Bladder microvascular endothelial cell (primary cell): ENCODE results near the gene CLDND1. TPM values are rescaled to one million over a fixed set of nuclear protein-coding genes. Genes with fewer than 3 reads are reported as not detected.

Source experiments
- total RNA-seq: library from RNA; depleted of rRNA; stranded (reverse); fragments of >200 nt; gene quantifications from 2 replicates; pipeline ENCODE4 v1.2.3, GENCODE V29; 2014

The CLDND1 gene
- 76.4 and 152 TPM in 2 replicates for total RNA-seq

DNA sequence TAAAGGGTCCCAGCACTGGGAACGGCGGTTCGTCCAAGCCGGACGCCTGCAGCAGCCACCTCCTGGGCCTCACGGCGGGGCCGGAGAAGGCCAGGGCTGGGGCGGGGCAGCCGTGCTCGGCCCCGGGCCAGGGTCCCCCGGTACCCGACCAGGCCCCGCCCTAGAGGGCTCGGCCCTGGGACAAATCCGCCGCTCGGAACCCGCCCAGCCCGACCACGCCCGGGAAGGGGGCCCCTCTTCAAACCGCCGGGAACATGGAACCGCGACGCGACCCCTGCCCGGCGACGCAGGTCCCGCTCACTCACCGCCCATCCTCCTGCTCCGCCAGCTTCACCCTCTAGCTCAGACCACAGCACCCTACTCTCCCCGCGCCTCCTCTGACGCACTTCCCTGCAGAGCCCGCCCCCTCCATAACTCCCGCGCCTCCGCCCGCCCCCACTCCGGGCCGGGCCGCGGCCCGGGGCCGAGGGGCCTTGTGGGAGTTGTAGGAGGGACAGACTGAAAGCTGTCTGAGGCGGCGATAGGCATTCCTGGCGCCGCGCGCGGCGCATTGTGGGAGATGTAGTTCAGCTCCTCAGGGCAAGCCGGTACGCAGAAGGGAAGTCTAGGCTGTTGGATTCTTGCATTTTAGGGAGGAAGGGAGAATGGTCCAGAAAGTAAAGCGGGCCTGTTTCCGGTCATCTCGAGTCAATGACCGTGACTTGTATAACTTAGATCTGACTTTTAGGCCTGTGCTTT is at the start of gene CLDND1:
CLDND1 (minus strand) TSS at position 359 of the 738 bp plus-strand sequence. CDS start 1,478 bp downstream, outside the sequence.

DNA sequence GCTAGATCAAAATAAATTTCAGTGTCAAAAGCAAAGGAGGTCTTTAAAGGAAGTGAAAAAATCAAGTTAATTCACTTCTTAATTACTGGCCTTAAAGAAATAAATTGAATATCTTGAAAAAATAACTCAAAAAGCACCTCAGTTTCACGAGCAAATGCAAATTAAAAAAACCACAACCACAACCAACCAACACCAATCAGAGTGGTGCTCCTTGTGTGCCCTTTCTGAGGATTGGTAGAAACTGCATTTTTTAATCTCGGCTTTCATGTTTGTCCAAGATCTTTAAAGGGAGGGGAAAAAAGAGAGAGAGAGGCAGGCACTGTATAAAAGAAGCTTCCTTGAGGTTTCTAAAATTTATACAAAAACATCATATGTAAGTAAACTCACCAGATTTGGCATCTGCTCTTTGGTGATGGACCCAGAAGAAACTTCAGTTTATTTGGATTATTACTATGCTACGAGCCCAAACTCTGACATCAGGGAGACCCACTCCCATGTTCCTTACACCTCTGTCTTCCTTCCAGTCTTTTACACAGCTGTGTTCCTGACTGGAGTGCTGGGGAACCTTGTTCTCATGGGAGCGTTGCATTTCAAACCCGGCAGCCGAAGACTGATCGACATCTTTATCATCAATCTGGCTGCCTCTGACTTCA is 9.0 kb upstream of the CLDND1 start, which contains the start of gene GPR15:
GPR15 (plus strand) TSS at position 357 of the 653 bp plus-strand sequence; CDS start at position 413, 56 bp downstream.

DNA sequence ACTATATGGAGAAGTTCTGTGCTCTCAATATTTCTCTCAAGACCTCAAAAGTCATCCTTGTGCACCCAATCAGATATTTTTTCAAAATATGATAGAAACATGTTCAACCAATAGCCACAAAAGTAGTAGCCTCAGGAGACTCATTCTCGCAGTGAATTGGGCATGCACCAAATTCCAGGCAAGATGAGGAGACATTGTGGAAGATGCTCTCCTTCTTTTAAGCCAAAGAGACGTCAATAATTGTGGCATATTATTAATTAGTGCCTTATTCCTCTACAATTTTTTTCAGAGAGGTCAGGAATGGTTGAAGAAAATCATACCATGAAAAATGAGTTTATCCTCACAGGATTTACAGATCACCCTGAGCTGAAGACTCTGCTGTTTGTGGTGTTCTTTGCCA is 25.3 kb downstream of the CLDND1 start, which contains the start of gene OR5K2:
OR5K2 (plus strand) TSS at position 301 of the 400 bp plus-strand sequence; CDS start at position 301, 0 bp downstream.

Other genes with a start within 250 kb of the CLDND1 start
- not detected in 2 replicates for gene OR5H2, start 240.4 kb downstream of the CLDND1 start, total RNA-seq
- not detected in 2 replicates for gene OR5K4, start 169.0 kb downstream of the CLDND1 start, total RNA-seq
- not detected in 2 replicates for gene OR5K3, start 132.2 kb downstream of the CLDND1 start, total RNA-seq
- not detected in 2 replicates for gene OR5K1, start 59.7 kb downstream of the CLDND1 start, total RNA-seq
- gene OR5K2, start 25.2 kb downstream of the CLDND1 start, total RNA-seq: not detected in 2 replicates
- not detected in 2 replicates for gene GPR15, start 9.1 kb upstream of the CLDND1 start, total RNA-seq
- gene CPOX, start 70.7 kb upstream of the CLDND1 start, total RNA-seq: 14.4 and 21.3 TPM in 2 replicates
- 6.0 and 21.9 TPM in 2 replicates for gene ST3GAL6, start 240.4 kb upstream of the CLDND1 start, total RNA-seq